K562 (cell line): ENCODE data around the gene SMAD7.

Experiments used
- CREB5 ChIP-seq: fragments of 250-450 bp; sonication (Bioruptor Pico); IDR thresholded peaks from 2 replicates; pipeline ENCODE4 v1.5.0; 2020; ENCODE audit warnings: mild to moderate bottlenecking
- EGR1 ChIP-seq: fragments of 450-650 bp; conservative IDR thresholded peaks from 2 replicates; pipeline ENCODE4 v1.6.1; 2017; ENCODE audit warnings: mild to moderate bottlenecking
- FOXP1 ChIP-seq: sonication (generic); formaldehyde crosslinking; IDR thresholded peaks from 2 replicates; pipeline ENCODE4 v1.8.0; 2022; ENCODE audit warnings: mild to moderate bottlenecking, missing genetic modification reagents
- MCM5 ChIP-seq: fragments of 450-650 bp; IDR thresholded peaks from 2 replicates; pipeline ENCODE4 v1.6.1; 2016; ENCODE audit warnings: low read depth
- MEIS2 ChIP-seq: fragments of 450-650 bp; IDR thresholded peaks from 2 replicates; pipeline ENCODE4 v1.6.1; 2014; ENCODE audit warnings: mild to moderate bottlenecking; ENCODE audit not compliant: partially characterized antibody
- POLR2AphosphoS2 ChIP-seq: IDR thresholded peaks from 2 replicates; pipeline ENCODE4 v1.6.1; 2012; ENCODE audit warnings: low read length, improper control_type of control experiment
- SAP30 ChIP-seq: fragments of 200-600 bp; sonication (generic); IDR thresholded peaks from 2 replicates; pipeline ENCODE4 v1.6.1; 2012; ENCODE audit warnings: borderline replicate concordance, low read depth, mild to moderate bottlenecking, moderate library complexity, low read length, control low read depth, inconsistent platforms; ENCODE audit not compliant: insufficient read depth, poor library complexity, severe bottlenecking
- SETDB1 ChIP-seq: IDR thresholded peaks from one replicate; pipeline ENCODE4 v1.6.1; 2012; ENCODE audit warnings: low read length, control low read depth, inconsistent platforms
- TAF1 ChIP-seq: IDR thresholded peaks from 2 replicates; pipeline ENCODE4 v1.6.1; 2011; ENCODE audit warnings: mild to moderate bottlenecking, low read length, moderate library complexity; ENCODE audit not compliant: insufficient read depth, control insufficient read depth, severe bottlenecking; ENCODE audit errors: extremely low read depth
- TFAM ChIP-seq: fragments of 250-450 bp; sonication (Bioruptor Pico); conservative IDR thresholded peaks from 2 replicates; pipeline ENCODE4 v1.5.0; 2021; ENCODE audit warnings: mild to moderate bottlenecking, moderate library complexity
- ZNF695 ChIP-seq: fragments of 450-650 bp; formaldehyde crosslinking; IDR thresholded peaks from 2 replicates; pipeline ENCODE4 v1.4.0; 2020; ENCODE audit warnings: mild to moderate bottlenecking, moderate library complexity
- ZNF77 ChIP-seq: fragments of 250-450 bp; sonication (Bioruptor Pico); IDR thresholded peaks from 2 replicates; pipeline ENCODE4 v1.5.0; 2020
- TF ChIP-seq, protein P1 (sequence below), 3 experiments: IDR thresholded peaks in 2 of 3; conservative IDR thresholded peaks in 1 of 3; 2 replicates each; pipeline ENCODE4 v1.5.1; 2011 to 2012; ENCODE audit warnings: low read length in 3 of 3, mild to moderate bottlenecking in 3 of 3, control low read depth in 2 of 3, improper control_type of control experiment in 1 of 3, inconsistent platforms in 1 of 3, low read depth in 1 of 3, mixed read lengths in 1 of 3, moderate library complexity in 1 of 3; ENCODE audit not compliant: insufficient read depth in 2 of 3

GRCh38 chr18:48879008-48879431 lies 71.7 kb downstream of the SMAD7 start:
- TF ChIP-seq POLR2AphosphoS2 (no peak), SETDB1 (no peak), EGR1 (no peak), FOXP1 (CRISPR knock-in tag) (no peak), TAF1 (no peak), ZNF695 (CRISPR knock-in tag) (no peak), SAP30 (no peak), TFAM (CRISPR knock-in tag) (no peak), MCM5 (no peak), MEIS2 (no peak), CREB5 (CRISPR knock-in tag) (no peak), ZNF77 (no peak)
- TF ChIP-seq, protein P1, sequence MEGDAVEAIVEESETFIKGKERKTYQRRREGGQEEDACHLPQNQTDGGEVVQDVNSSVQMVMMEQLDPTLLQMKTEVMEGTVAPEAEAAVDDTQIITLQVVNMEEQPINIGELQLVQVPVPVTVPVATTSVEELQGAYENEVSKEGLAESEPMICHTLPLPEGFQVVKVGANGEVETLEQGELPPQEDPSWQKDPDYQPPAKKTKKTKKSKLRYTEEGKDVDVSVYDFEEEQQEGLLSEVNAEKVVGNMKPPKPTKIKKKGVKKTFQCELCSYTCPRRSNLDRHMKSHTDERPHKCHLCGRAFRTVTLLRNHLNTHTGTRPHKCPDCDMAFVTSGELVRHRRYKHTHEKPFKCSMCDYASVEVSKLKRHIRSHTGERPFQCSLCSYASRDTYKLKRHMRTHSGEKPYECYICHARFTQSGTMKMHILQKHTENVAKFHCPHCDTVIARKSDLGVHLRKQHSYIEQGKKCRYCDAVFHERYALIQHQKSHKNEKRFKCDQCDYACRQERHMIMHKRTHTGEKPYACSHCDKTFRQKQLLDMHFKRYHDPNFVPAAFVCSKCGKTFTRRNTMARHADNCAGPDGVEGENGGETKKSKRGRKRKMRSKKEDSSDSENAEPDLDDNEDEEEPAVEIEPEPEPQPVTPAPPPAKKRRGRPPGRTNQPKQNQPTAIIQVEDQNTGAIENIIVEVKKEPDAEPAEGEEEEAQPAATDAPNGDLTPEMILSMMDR (IDR thresholded peaks at IDR 0.05 in 2 of 3, conservative IDR thresholded peaks at IDR 0.05 in 1 of 3; ENCODE audit: insufficient read depth in 2 of 3, low read depth in 1 of 3, low read length in 3 of 3) = no peak
